Measurements from ENCODE around the gene WDR11.
"Not testable (repeated sequence)": the region's sequence is repeated elsewhere in the genome, so short reads cannot be mapped to it uniquely, and the experiment has no call there.

The WDR11 gene

DNA sequence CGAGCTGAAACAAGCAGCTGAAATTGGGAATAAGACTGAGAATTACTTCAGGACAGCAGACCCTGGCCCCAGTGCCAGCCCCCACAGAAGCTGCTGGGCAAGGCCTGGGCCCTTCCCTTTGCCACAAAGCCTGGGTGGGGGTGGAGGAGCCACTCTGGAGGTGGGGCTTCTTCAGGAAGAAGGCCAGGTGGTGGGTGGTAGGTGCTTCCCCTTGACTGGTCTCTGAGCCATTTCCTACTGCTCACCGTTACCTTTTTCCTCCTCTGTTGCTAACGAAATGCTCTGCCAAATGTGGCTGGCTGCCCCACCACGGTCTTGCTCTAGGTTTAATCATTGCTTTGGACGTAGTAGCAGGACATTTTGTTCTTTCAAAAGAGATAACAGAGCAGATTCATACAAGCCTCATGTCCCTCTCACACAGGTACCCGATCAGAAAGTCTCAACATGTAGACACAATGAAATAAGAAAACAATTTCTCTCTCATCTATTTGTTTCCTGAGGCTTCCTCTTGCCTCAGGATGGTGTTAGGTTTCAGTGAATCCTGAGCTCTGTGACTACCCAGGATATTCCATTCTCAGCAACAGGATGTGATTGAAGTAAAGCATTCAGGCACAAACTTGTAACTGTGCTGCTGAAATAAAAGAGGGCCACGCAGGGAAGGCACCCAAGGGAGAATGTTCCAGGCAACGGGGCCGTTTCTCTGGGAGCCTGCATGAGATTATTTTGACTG, 66.5 kb downstream of the WDR11 start:
- H3K27me3 ChIP-seq (ENCODE audit: control insufficient read depth, insufficient read depth, low read length) = no peaks in the 10 kb centered on the region
- H3K4me2 ChIP-seq (ENCODE audit: low read length) = no peak overlapping the region
- H3K79me2 ChIP-seq = no peaks in the 10 kb centered on the region
- H3K4me3 ChIP-seq (ENCODE audit: low read depth, low read length) = no peak overlapping the region
- no peaks in the 10 kb centered on the region for H3K4me1 ChIP-seq
- TF ChIP-seq, protein P1, sequence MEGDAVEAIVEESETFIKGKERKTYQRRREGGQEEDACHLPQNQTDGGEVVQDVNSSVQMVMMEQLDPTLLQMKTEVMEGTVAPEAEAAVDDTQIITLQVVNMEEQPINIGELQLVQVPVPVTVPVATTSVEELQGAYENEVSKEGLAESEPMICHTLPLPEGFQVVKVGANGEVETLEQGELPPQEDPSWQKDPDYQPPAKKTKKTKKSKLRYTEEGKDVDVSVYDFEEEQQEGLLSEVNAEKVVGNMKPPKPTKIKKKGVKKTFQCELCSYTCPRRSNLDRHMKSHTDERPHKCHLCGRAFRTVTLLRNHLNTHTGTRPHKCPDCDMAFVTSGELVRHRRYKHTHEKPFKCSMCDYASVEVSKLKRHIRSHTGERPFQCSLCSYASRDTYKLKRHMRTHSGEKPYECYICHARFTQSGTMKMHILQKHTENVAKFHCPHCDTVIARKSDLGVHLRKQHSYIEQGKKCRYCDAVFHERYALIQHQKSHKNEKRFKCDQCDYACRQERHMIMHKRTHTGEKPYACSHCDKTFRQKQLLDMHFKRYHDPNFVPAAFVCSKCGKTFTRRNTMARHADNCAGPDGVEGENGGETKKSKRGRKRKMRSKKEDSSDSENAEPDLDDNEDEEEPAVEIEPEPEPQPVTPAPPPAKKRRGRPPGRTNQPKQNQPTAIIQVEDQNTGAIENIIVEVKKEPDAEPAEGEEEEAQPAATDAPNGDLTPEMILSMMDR (IDR thresholded peaks at IDR 0.05) = no peak
- H3K9me3 ChIP-seq (ENCODE audit: control insufficient read depth, low read length) = no peaks in the 10 kb centered on the region
- no peak overlapping the region for H3K9ac ChIP-seq
- H3K27ac ChIP-seq = no peak overlapping the region
- no peak overlapping the region for H2AFZ ChIP-seq
- H3K36me3 ChIP-seq (ENCODE audit: control insufficient read depth, insufficient read depth, low read length) = no peaks in the 10 kb centered on the region

DNA sequence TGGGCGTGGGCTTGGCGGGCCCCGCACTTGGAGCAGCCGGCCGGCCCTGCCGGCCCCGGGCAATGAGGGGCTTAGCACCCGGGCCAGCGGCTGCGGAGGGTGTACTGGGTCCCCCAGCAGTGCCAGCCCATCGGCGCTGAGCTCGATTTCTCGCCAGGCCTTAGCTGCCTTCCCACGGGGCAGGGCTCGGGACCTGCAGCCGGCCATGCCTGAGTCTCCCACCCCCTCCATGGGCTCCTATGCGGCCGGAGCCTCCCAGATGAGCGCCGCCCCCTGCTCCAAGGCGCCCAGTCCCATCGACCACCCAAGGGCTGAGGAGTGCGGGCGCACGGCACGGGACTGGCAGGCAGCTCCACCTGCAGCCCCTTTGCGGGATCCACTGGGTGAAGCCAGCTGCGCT, 72.7 kb downstream of the WDR11 start:
- H3K27me3 ChIP-seq (ENCODE audit: control insufficient read depth, insufficient read depth, low read length); H3K36me3 ChIP-seq (ENCODE audit: control insufficient read depth, insufficient read depth, low read length); H3K4me3 ChIP-seq (ENCODE audit: low read depth, low read length); H3K4me2 ChIP-seq (ENCODE audit: low read length); H2AFZ ChIP-seq; H3K9ac ChIP-seq; H3K79me2 ChIP-seq; H3K9me3 ChIP-seq (ENCODE audit: control insufficient read depth, low read length); H3K4me1 ChIP-seq; H3K27ac ChIP-seq: not testable (repeated sequence)

DNA sequence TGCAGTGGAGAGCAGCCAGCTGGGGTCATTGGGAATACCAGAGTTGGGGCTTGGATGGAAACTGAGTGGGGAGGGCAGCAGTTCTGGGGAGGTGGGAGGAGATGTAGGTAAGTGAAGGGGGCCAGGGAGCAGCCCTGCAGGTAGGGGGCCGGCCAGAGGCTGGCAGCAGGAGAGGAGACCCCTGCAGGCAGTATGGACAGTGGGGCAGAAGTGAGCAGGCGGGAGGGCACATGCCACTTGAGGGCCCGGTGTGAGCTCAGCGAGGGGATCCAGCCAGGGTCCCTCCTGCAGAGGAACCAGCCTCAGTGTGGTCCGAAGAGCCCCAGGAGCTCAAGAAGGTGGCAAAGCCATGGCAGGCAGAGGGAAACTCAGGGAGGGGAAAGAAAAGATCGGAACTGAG, 75.4 kb downstream of the WDR11 start:
- Histone ChIP-seq H3K27me3 (ENCODE audit: control insufficient read depth, insufficient read depth, low read length) (no peaks in the 10 kb centered on the region), H3K36me3 (ENCODE audit: control insufficient read depth, insufficient read depth, low read length) (no peaks in the 10 kb centered on the region), H2AFZ (no peak overlapping the region), H3K4me1 (no peaks in the 10 kb centered on the region), H3K9me3 (ENCODE audit: control insufficient read depth, low read length) (no peaks in the 10 kb centered on the region), H3K4me2 (ENCODE audit: low read length) (no peak overlapping the region), H3K9ac (no peak overlapping the region), H3K79me2 (no peaks in the 10 kb centered on the region), H3K4me3 (ENCODE audit: low read depth, low read length) (no peak overlapping the region), H3K27ac (no peak overlapping the region)
- TF ChIP-seq, protein P1 (IDR thresholded peaks at IDR 0.05) = no peak

DNA sequence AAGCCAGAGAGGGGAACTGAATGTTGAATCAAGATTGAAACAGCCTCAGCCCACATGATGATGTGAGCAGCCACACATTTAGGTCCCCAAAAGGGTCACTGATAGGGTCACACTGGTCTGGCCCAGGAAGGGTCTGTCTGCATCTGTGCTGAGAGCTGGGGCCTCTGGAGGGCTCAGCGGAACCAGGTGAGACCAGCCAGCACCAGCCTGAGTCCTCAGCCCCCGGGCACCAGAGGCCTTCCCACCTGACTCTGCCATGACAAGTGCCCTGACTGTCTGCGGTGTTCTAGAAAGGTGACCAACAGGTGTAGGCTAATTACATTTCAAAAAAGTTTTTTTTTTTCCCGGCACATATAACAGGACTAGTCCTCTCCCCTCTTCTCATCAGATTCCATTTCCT, 76.2 kb downstream of the WDR11 start:
- Histone ChIP-seq H3K36me3 (ENCODE audit: control insufficient read depth, insufficient read depth, low read length) (no peaks in the 10 kb centered on the region), H3K4me2 (ENCODE audit: low read length) (no peak overlapping the region), H2AFZ (no peak overlapping the region), H3K9me3 (ENCODE audit: control insufficient read depth, low read length) (no peaks in the 10 kb centered on the region), H3K9ac (no peak overlapping the region), H3K27me3 (ENCODE audit: control insufficient read depth, insufficient read depth, low read length) (no peaks in the 10 kb centered on the region), H3K4me1 (no peaks in the 10 kb centered on the region), H3K4me3 (ENCODE audit: low read depth, low read length) (no peak overlapping the region), H3K27ac (no peak overlapping the region), H3K79me2 (no peaks in the 10 kb centered on the region)
- TF ChIP-seq, protein P1 (IDR thresholded peaks at IDR 0.05) = no peak

DNA sequence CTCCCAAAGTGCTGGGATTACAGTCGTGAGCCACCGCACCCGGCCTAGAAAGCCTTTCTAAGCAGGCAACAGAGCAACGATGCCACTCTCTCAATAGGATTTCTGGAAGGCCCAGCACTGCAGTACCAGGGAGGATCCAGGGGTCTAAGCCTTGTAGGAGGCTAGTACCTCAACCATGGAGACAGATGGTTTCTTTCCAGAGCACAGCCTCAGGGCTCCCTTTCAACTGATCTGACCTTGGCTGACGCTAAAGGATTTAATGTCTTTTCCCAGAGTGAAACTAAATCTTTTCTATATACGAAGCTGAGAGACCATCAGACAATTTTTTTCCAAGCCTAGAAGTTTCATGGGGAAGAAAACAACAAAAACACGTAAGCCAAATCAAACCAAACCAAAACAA, 78.0 kb downstream of the WDR11 start:
- Histone ChIP-seq H3K4me2 (ENCODE audit: low read length) (no peak overlapping the region), H3K4me1 (no peaks in the 10 kb centered on the region), H3K9me3 (ENCODE audit: control insufficient read depth, low read length) (no peaks in the 10 kb centered on the region), H3K27me3 (ENCODE audit: control insufficient read depth, insufficient read depth, low read length) (no peaks in the 10 kb centered on the region), H2AFZ (no peak overlapping the region), H3K27ac (no peak overlapping the region), H3K79me2 (no peaks in the 10 kb centered on the region), H3K4me3 (ENCODE audit: low read depth, low read length) (no peak overlapping the region), H3K9ac (no peak overlapping the region), H3K36me3 (ENCODE audit: control insufficient read depth, insufficient read depth, low read length) (no peaks in the 10 kb centered on the region)
- TF ChIP-seq, protein P1 (IDR thresholded peaks at IDR 0.05) = no peak

Data from parathyroid adenoma (tissue), 2 donors.